Stimulated activated CD4-positive, alpha-beta T cell treated with anti-CD3 and anti-CD28 coated beads, Interleukin-12 subunit alpha, Interleukin-12 subunit beta, amount 100 ng/mL, for 4 hours (primary cell): ENCODE data around the gene PARVB.

ENCODE experiments used
- DNase-seq: peaks from one replicate; pipeline ENCODE4 v3.0.0-alpha.2; 2020

PARVB gene

DNA sequence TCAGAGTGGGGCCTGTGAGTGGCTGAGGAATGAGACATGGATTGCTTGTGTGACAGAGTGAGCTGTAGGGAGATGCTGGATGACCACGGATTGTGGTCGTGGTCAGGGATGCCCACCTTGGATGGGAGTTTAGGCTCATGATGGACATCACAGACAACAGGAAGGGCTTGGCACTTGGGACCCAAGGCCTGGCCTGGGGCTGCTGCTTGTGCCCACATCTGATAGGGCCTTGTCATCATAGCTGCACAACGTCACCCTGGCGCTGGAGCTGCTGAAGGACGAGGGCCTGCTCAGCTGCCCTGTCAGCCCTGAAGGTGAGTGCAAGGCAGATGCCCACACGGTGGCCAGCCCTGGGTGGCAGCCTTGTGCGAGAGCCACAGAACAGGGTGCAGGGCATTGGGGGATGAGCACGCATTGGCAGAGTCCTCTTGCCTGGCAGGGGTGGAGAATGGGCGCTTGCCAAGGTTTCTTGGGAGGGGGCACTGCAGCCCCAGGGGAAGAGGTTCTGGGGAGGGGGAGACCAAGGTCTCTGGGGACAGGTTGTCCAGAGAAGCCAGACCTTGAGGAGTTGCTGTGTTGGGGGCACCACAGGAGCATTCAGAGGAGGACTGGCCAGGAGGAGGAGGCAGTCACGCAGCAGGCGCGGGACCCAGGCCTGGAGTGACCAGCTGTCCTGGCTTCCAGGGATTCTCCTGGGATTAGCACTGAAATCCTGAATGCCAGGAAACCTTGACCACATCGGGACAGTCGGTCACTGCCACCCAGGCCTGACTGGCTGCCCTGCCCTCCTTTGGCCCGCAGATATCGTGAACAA lies 181.6 kb downstream of the PARVB start:
- no peak for DNase-seq

DNA sequence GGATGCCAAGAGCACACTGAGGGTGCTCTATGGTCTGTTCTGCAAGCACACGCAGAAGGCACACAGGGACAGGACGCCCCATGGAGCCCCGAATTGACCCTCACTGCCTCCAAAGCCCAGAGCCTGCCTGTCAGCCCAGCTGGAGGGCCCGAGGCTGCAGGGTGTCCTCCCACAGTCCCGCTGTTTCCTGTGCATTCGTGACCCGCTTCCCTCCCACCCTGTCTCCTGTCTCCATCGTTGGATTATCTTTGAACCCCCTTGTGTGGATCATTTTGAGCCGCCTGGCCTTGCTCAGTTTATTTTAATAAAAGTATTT lies 182.2 kb downstream of the PARVB start:
- DNase-seq, result no peak

GRCh38 chr22:44206696-44207095 lies 182.6 kb downstream of the PARVB start:
- no peak for DNase-seq

DNA sequence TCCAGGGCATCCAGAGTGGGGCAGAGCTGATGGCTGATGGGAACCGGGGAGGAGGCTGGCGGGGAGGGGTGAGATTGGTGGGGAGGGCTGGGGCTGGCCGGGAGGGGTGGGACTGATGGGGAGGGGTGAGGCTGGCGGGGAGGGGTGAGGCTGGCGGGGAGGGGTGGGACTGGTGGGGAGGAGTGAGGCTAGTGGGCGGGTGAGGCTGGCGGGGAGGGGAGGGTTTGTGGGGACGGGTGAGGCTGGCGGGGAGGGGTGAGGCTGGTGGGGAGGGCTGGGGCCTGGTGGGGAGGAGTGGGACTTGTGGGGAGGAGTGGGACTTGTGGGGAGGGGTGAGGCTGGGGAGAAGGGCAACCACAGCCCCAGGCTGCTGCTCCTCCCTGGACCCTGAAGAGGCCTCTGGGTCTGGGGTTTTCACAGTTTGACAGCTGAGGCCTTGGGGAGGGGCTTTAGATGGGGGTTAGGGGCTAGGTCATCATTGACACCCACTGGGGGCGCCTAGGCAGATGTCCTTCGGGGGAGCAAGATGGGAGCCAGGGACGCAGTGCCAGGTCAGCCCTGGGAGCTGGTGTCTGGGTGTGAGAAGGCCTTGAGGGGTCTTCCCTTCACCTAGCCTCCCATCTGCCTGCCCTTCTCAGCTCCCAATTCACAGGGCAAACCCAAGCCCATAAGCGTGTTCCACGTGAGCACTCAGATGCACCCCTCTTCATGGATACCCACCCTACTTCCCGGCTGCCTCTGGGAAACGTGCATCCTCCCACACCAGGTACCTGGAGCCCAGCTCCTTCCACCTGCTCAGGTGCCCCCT lies 183.3 kb downstream of the PARVB start:
- no peak for DNase-seq

DNA sequence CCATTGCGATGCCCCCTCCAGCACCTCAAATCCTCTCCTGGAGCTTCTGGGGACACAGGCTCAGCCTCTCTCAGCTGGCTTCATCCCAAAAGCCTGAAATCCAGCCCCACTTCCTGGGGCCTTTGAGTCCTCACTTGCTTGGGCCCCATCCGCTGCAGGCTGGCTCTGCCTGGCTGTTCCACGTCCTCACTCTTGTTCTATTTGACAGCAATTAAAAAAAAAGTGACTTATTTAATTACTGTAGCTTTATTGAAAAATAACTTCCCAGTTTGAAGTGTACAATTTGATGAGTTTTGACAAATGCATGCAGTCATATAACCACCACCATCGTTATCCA lies 183.8 kb downstream of the PARVB start:
- no peak for DNase-seq

- no peak for DNase-seq
These were observed 185.2 kb downstream of the PARVB start for GRCh38 chr22:44209343-44209742.

DNA sequence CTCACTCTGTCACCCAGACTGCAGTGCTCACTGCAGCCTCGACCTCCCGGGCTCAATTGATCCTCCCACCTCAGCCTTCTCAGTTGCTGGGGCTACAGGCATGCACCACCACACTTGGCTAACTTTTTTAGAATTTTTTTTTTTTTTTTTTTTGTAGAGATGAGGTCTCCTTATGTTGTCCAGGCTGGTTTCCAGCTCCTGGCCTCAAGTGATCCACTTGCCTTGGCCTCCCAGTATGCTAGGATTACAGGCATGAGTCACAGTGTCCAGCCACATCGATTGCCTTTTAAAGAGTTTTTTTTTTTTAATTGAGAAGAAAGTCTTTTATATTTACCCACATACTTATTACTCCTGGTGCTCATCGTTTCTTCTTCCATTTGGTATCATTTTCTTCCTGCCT lies 186.6 kb downstream of the PARVB start:
- no peak for DNase-seq

- no peak for DNase-seq
These were observed 187.3 kb downstream of the PARVB start for GRCh38 chr22:44211256-44211945.

GRCh38 chr22:44211946-44212930 lies 188.1 kb downstream of the PARVB start:
- no peak for DNase-seq

- no peak for DNase-seq
These were observed 188.8 kb downstream of the PARVB start for GRCh38 chr22:44212936-44213335.

- DNase-seq, result no peak
These were observed 189.5 kb downstream of the PARVB start for GRCh38 chr22:44213489-44214043.

GRCh38 chr22:44214187-44214586 lies 190.1 kb downstream of the PARVB start:
- no peak for DNase-seq

DNA sequence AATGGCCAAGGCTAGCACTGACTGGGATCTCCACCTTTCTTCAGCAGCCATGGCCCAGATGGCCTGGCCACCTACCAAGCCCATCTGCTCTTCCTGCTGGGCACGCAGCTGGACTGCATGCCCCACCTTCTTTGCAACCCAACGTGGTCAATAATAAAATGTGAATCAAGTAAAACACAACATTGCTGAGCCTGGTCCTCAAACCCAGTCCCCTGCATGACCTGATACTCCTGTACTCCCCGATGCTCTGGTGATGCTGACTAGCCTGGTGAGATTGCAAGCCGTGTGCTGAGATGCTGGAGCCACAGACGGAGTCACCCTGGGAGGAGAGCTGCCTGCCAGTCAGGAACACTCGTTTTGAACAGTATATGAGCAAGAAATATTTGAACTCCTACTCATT lies 190.7 kb downstream of the PARVB start:
- DNase-seq, result no peak

DNA sequence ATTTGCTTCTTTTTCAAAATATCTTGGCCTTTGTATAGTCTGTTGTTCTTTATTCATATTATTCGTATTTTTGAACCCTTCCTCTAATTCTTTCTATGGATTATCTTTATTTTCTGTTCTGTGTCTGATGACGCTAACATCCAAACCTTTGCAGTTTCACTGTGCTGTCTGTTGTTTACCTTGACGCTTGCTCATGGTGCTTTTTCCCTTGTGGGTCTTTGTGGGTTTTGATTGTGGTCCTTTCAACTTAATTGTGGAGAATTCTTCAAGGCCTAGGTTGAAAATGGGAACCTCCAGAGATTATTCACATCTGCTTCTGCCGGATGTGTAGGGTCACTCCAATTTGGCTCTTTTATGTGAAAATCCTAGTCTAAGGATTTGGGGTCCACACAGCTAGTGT lies 191.2 kb downstream of the PARVB start:
- DNase-seq, result no peak

- no peak for DNase-seq
These were observed 193.2 kb downstream of the PARVB start for GRCh38 chr22:44217346-44217745.

DNA sequence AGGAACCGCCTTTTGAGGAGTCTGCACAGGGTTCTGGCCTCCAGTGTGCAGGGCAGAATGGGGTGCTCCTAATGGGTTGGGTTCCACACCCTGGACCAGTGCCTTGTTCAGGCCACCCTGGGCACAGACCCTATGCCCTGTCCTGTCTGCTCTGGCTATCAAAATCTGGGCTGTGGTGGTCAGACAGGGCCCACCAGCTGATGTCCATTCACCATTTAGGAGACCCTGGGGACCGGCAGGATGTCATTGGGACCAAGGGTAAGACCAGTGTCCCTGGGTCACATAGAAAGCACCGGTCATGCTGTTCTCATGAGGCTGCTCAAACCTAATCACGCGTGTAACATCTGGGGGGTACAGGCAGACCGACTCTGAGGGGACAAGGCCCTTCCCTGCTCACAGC lies 194.0 kb downstream of the PARVB start:
- DNase-seq, result no peak

- no peak for DNase-seq
These were observed 195.2 kb downstream of the PARVB start for GRCh38 chr22:44219101-44219870.

DNA sequence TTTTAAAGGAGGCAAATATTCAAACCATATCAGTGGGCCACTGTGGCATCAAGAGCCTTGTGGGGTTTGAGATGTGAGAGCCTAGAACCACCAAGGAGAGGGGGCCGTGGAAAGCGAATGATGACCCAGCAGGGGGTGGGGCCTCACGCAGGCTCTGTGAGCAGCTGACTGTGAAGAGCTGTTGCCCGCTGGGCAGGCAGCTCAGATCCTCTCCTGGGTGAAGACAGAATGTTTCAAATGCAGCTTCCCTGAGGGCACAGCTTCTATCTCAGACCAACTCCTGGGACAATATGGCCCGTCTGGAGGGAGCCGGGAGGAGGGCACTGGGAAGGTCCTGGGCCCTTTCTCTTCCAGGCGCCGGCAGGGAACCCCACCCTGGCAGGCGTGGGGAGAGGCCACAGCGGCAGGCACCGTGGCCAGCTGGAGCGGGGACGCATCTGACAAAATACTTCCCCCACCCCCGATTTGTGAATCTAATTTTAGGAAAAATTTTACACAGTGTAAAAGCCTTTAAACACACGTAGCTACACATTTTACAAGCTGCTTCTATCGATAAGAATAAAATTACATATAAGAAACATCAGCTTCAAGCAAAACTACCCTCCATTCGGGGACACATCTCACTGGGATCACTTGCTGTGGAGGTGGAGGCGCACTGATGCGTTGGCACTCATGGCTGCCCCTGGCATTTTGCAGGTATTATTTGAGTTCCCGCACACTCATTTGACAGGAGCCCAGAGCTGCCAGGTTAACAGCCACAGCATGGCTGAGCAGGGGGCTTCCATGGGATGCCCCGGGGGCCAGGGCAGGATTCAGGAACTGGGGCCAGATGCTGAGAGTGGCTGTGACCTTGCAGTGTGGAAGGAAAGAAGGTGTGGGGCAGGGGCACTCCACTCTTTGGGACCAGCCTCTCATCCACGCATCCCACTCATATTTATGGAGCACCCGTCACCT lies 196.9 kb downstream of the PARVB start:
- no peak for DNase-seq

DNA sequence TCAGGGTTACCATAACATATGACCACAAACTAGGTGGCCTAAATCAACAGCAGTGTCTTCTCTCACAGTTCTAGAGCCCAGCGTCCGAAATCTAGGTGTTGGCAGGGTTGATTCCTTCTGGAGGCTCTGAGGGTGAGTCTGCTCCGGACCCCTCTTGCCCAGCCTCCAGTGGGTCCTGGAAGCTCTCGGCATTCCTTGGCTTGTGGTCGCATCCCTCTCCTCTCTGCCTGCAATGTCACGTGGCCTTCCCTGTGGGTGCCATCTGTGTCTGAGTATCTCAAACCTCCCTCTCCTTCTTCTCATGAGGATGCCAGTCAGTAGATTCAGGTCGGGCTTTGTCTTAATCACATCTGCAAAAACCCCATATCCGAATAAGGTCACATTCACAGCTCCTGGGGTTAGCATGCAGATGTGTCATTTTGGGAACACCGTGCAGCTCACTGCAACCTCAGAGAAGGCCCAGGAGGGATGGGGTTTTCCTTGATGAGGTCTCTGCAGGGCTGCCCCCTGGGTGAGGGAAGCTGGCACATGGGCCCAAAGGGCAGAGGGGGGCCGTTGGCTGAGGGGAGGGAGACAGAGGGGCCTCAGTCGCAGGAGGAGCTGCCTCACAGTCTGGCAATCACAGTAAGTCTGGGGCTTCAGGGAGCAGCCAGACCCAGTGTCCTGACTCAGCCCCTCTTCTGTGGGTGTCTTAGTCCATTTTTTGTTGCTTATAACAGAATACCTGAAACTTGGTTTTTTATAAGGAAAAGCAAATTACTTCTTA lies 197.8 kb downstream of the PARVB start:
- no peak for DNase-seq
